HCT116 (cell line): Measurements from ENCODE around the gene EYA4.

Source experiments
- EZH2 ChIP-seq: fragments of 200-600 bp; sonication (generic); IDR thresholded peaks from 2 replicates; pipeline ENCODE4 v1.6.1; 2017; ENCODE audit warnings: antibody characterized with exemption, mixed run types
- POLR2AphosphoS5 ChIP-seq: IDR thresholded peaks from 2 replicates; pipeline ENCODE4 v1.6.1; 2011; ENCODE audit warnings: mild to moderate bottlenecking, low read depth, low read length, moderate library complexity
- TF ChIP-seq, protein P1 (sequence below): IDR thresholded peaks from 2 replicates; pipeline ENCODE4 v1.6.1; 2011; ENCODE audit warnings: mild to moderate bottlenecking, low read length, moderate library complexity; ENCODE audit not compliant: insufficient replicate concordance; ENCODE audit errors: extremely low read depth
- TF ChIP-seq, protein P2 (sequence below): IDR thresholded peaks from 2 replicates; pipeline ENCODE4 v1.6.1; 2012; ENCODE audit warnings: low read depth

DNA sequence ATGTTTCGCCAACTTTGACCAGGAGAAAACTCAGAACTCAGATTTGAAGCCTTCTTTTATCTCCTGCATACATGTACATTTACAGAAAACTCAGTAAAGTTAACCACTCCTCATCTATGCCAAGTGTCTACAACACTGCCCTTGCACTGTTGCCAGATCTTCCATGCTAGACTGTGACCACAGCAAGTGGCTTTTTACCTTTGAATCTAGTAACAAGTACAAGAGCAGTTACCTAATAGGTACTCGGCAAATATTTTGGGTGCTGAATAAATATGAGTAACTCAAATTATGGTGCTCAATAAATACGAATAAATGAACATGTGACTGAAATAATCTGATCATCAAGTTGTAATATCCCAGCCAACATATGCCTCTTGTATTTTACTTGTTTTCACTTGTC is 184.9 kb downstream of the EYA4 start:
- TF ChIP-seq, protein P1, sequence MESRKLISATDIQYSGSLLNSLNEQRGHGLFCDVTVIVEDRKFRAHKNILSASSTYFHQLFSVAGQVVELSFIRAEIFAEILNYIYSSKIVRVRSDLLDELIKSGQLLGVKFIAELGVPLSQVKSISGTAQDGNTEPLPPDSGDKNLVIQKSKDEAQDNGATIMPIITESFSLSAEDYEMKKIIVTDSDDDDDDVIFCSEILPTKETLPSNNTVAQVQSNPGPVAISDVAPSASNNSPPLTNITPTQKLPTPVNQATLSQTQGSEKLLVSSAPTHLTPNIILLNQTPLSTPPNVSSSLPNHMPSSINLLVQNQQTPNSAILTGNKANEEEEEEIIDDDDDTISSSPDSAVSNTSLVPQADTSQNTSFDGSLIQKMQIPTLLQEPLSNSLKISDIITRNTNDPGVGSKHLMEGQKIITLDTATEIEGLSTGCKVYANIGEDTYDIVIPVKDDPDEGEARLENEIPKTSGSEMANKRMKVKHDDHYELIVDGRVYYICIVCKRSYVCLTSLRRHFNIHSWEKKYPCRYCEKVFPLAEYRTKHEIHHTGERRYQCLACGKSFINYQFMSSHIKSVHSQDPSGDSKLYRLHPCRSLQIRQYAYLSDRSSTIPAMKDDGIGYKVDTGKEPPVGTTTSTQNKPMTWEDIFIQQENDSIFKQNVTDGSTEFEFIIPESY = no peak
- TF ChIP-seq EZH2 (no peak), POLR2AphosphoS5 (no peak)
- TF ChIP-seq, protein P2, sequence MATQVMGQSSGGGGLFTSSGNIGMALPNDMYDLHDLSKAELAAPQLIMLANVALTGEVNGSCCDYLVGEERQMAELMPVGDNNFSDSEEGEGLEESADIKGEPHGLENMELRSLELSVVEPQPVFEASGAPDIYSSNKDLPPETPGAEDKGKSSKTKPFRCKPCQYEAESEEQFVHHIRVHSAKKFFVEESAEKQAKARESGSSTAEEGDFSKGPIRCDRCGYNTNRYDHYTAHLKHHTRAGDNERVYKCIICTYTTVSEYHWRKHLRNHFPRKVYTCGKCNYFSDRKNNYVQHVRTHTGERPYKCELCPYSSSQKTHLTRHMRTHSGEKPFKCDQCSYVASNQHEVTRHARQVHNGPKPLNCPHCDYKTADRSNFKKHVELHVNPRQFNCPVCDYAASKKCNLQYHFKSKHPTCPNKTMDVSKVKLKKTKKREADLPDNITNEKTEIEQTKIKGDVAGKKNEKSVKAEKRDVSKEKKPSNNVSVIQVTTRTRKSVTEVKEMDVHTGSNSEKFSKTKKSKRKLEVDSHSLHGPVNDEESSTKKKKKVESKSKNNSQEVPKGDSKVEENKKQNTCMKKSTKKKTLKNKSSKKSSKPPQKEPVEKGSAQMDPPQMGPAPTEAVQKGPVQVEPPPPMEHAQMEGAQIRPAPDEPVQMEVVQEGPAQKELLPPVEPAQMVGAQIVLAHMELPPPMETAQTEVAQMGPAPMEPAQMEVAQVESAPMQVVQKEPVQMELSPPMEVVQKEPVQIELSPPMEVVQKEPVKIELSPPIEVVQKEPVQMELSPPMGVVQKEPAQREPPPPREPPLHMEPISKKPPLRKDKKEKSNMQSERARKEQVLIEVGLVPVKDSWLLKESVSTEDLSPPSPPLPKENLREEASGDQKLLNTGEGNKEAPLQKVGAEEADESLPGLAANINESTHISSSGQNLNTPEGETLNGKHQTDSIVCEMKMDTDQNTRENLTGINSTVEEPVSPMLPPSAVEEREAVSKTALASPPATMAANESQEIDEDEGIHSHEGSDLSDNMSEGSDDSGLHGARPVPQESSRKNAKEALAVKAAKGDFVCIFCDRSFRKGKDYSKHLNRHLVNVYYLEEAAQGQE = no peak
